Measurements from ENCODE around the gene CHCT1.

CHCT1 gene

GRCh38 chr17:60443713-60444112, 21.4 kb downstream of the CHCT1 start:
- Histone ChIP-seq H3K4me2 (no peak overlapping the region), H3K4me3 (IDR thresholded peaks at IDR 0.05; ENCODE audit: insufficient read depth, low read depth, low read length) (no peak overlapping the region), H3K4me1 (ENCODE audit: low read depth, poor library complexity, severe bottlenecking) (peaks cover 17% of the 10 kb centered on the region), H3K79me2 (ENCODE audit: insufficient read depth, low read depth) (no peaks in the 10 kb centered on the region), H3K36me3 (ENCODE audit: insufficient read depth) (no peaks in the 10 kb centered on the region), H3K27me3 (ENCODE audit: insufficient read depth, low read depth) (no peaks in the 10 kb centered on the region), H2AFZ (ENCODE audit: low read depth) (no peak overlapping the region), H3K9ac (no peak overlapping the region), H3K27ac (no peak overlapping the region), H4K20me1 (ENCODE audit: insufficient read depth) (no peaks in the 10 kb centered on the region)
- TF ChIP-seq, protein P1, sequence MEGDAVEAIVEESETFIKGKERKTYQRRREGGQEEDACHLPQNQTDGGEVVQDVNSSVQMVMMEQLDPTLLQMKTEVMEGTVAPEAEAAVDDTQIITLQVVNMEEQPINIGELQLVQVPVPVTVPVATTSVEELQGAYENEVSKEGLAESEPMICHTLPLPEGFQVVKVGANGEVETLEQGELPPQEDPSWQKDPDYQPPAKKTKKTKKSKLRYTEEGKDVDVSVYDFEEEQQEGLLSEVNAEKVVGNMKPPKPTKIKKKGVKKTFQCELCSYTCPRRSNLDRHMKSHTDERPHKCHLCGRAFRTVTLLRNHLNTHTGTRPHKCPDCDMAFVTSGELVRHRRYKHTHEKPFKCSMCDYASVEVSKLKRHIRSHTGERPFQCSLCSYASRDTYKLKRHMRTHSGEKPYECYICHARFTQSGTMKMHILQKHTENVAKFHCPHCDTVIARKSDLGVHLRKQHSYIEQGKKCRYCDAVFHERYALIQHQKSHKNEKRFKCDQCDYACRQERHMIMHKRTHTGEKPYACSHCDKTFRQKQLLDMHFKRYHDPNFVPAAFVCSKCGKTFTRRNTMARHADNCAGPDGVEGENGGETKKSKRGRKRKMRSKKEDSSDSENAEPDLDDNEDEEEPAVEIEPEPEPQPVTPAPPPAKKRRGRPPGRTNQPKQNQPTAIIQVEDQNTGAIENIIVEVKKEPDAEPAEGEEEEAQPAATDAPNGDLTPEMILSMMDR (conservative IDR thresholded peaks at IDR 0.05; ENCODE audit: low read depth, low read length) = no peak

- no peaks in the 10 kb centered on the region for H3K36me3 ChIP-seq (ENCODE audit: insufficient read depth)
- no peak overlapping the region for H2AFZ ChIP-seq (ENCODE audit: low read depth)
- H3K4me2 ChIP-seq = no peak overlapping the region
- H3K27ac ChIP-seq = no peak overlapping the region
- H3K9ac ChIP-seq = no peak overlapping the region
- no peaks in the 10 kb centered on the region for H4K20me1 ChIP-seq (ENCODE audit: insufficient read depth)
- TF ChIP-seq, protein P1 (conservative IDR thresholded peaks at IDR 0.05; ENCODE audit: low read depth, low read length) = no peak
- H3K27me3 ChIP-seq (ENCODE audit: insufficient read depth, low read depth) = no peaks in the 10 kb centered on the region
- no peaks in the 10 kb centered on the region for H3K79me2 ChIP-seq (ENCODE audit: insufficient read depth, low read depth)
- H3K4me3 ChIP-seq (IDR thresholded peaks at IDR 0.05; ENCODE audit: insufficient read depth, low read depth, low read length) = no peak overlapping the region
- H3K4me1 ChIP-seq (ENCODE audit: low read depth, poor library complexity, severe bottlenecking) = peaks cover 3% of the 10 kb centered on the region
Measured at GRCh38 chr17:60445144-60445543, 22.9 kb downstream of the CHCT1 start.

- H3K4me3 ChIP-seq (IDR thresholded peaks at IDR 0.05; ENCODE audit: insufficient read depth, low read depth, low read length) = no peak overlapping the region
- no peaks in the 10 kb centered on the region for H3K79me2 ChIP-seq (ENCODE audit: insufficient read depth, low read depth)
- H3K27ac ChIP-seq = no peak overlapping the region
- H3K4me2 ChIP-seq = no peak overlapping the region
- no peaks in the 10 kb centered on the region for H3K27me3 ChIP-seq (ENCODE audit: insufficient read depth, low read depth)
- no peaks in the 10 kb centered on the region; the same call in 1 of the 2 replicates for H3K36me3 ChIP-seq (ENCODE audit: insufficient read depth)
- no peak overlapping the region for H3K9ac ChIP-seq
- H3K4me1 ChIP-seq (ENCODE audit: low read depth, poor library complexity, severe bottlenecking) = no peaks in the 10 kb centered on the region
- H4K20me1 ChIP-seq (ENCODE audit: insufficient read depth) = no peaks in the 10 kb centered on the region
- TF ChIP-seq, protein P1 (conservative IDR thresholded peaks at IDR 0.05; ENCODE audit: low read depth, low read length) = no peak
- H2AFZ ChIP-seq (ENCODE audit: low read depth) = no peak overlapping the region
Measured at GRCh38 chr17:60447375-60447774, 25.1 kb downstream of the CHCT1 start.

- H2AFZ ChIP-seq (ENCODE audit: low read depth) = no peak overlapping the region
- no peaks in the 10 kb centered on the region for H3K27me3 ChIP-seq (ENCODE audit: insufficient read depth, low read depth)
- no peaks in the 10 kb centered on the region; the same call in 1 of the 2 replicates for H3K36me3 ChIP-seq (ENCODE audit: insufficient read depth)
- H3K4me1 ChIP-seq (ENCODE audit: low read depth, poor library complexity, severe bottlenecking) = no peaks in the 10 kb centered on the region
- H3K4me3 ChIP-seq (IDR thresholded peaks at IDR 0.05; ENCODE audit: insufficient read depth, low read depth, low read length) = no peak overlapping the region
- no peak overlapping the region for H3K4me2 ChIP-seq
- H4K20me1 ChIP-seq (ENCODE audit: insufficient read depth) = no peaks in the 10 kb centered on the region
- H3K27ac ChIP-seq = no peak overlapping the region
- TF ChIP-seq, protein P1 (conservative IDR thresholded peaks at IDR 0.05; ENCODE audit: low read depth, low read length) = no peak
- H3K79me2 ChIP-seq (ENCODE audit: insufficient read depth, low read depth) = no peaks in the 10 kb centered on the region
- no peak overlapping the region for H3K9ac ChIP-seq
Measured at GRCh38 chr17:60451071-60451470, 28.8 kb downstream of the CHCT1 start.

Measured in KMS-11 (cell line).